PFSK-1 (cell line): Measurements from ENCODE around the gene TSEN2.

ENCODE experiments used
- POLR2AphosphoS5 ChIP-seq: IDR thresholded peaks from 2 replicates; pipeline ENCODE4 v1.6.1; 2012; ENCODE audit warnings: low read depth, mild to moderate bottlenecking, control low read depth, low read length, moderate library complexity
- TAF1 ChIP-seq: IDR thresholded peaks from 2 replicates; pipeline ENCODE4 v1.6.1; 2012; ENCODE audit warnings: low read length, control low read depth, borderline replicate concordance; ENCODE audit not compliant: insufficient read depth

GRCh38 chr3:12465151-12465835 is 19.0 kb upstream of the TSEN2 start:
- no peak for TF ChIP-seq TAF1
- no peak for TF ChIP-seq POLR2AphosphoS5
